ENCODE measurements around the gene GDPD5.

Gene GDPD5

GRCh38 chr11:75536786-75537641, 11.3 kb upstream of the GDPD5 start:
- DNase-seq (ENCODE audit: low read depth) = peak; percentile 38

GRCh38 chr11:75535071-75535470, 9.3 kb upstream of the GDPD5 start:
- no peak for DNase-seq (ENCODE audit: low read depth)

GRCh38 chr11:75534259-75535069, 8.7 kb upstream of the GDPD5 start:
- DNase-seq (ENCODE audit: low read depth) = no peak

GRCh38 chr11:75533896-75534258, 8.1 kb upstream of the GDPD5 start:
- no peak for DNase-seq (ENCODE audit: low read depth)

- peak; percentile 25 for DNase-seq (ENCODE audit: low read depth)
These were observed 6.7 kb upstream of the GDPD5 start for GRCh38 chr11:75532200-75533048.

- DNase-seq (ENCODE audit: low read depth) = no peak
These were observed 5.6 kb upstream of the GDPD5 start for GRCh38 chr11:75531325-75531724.

- no peak for DNase-seq (ENCODE audit: low read depth)
These were observed 4.8 kb upstream of the GDPD5 start for GRCh38 chr11:75530577-75530976.

- DNase-seq (ENCODE audit: low read depth) = no peak
These were observed 2.4 kb upstream of the GDPD5 start for GRCh38 chr11:75527938-75528735.

- no peak for DNase-seq (ENCODE audit: low read depth)
These were observed 1.4 kb upstream of the GDPD5 start for GRCh38 chr11:75527130-75527529.

- no peak for DNase-seq (ENCODE audit: low read depth)
These were observed 426 bp upstream of the GDPD5 start for GRCh38 chr11:75526192-75526541.

GRCh38 chr11:75524665-75525432, 892 bp downstream of the GDPD5 start:
- no peak for DNase-seq (ENCODE audit: low read depth)

GRCh38 chr11:75523811-75524664, 1.7 kb downstream of the GDPD5 start:
- DNase-seq (ENCODE audit: low read depth) = no peak

GRCh38 chr11:75523189-75523588, 2.6 kb downstream of the GDPD5 start:
- DNase-seq (ENCODE audit: low read depth) = no peak

GRCh38 chr11:75522286-75523044, 3.3 kb downstream of the GDPD5 start:
- no peak for DNase-seq (ENCODE audit: low read depth)

GRCh38 chr11:75520688-75521087, 5.1 kb downstream of the GDPD5 start:
- no peak for DNase-seq (ENCODE audit: low read depth)

GRCh38 chr11:75518771-75519653, 6.7 kb downstream of the GDPD5 start:
- no peak for DNase-seq (ENCODE audit: low read depth)

GRCh38 chr11:75518204-75518549, 7.6 kb downstream of the GDPD5 start:
- DNase-seq (ENCODE audit: low read depth) = no peak

GRCh38 chr11:75516886-75517285, 8.9 kb downstream of the GDPD5 start:
- no peak for DNase-seq (ENCODE audit: low read depth)

Measured in iris pigment epithelial cell (primary cell).